Fibroblast of lung (primary cell): ENCODE results near the gene WDR7. TPM values are rescaled to one million over a fixed set of nuclear protein-coding genes. Genes with fewer than 3 reads are reported as not detected.

Source experiments
- DNase-seq, 2 donors: peaks; one replicate each; pipeline versions ENCODE4 v3.0.0 to v3.0.0-alpha.2; 2010; ENCODE audit warnings: low read depth in 2 of 2
- H2AFZ ChIP-seq: 2 replicates; pipeline ENCODE4 v1.5.1; 2012; ENCODE audit warnings: low read length, control low read depth, inconsistent platforms
- H3K27ac ChIP-seq: 2 replicates; pipeline ENCODE4 v1.5.1; 2011; ENCODE audit warnings: low read length, control low read depth; ENCODE audit not compliant: insufficient read depth
- H3K27me3 ChIP-seq: 2 replicates; pipeline ENCODE4 v1.5.1; 2011; ENCODE audit warnings: mild to moderate bottlenecking, low read length; ENCODE audit not compliant: control insufficient read depth, insufficient read depth
- H3K36me3 ChIP-seq: 2 replicates; pipeline ENCODE4 v1.5.1; 2011; ENCODE audit warnings: low read length; ENCODE audit not compliant: control insufficient read depth, insufficient read depth
- H3K4me1 ChIP-seq: 2 replicates; pipeline ENCODE4 v1.5.1; 2011; ENCODE audit warnings: low read length; ENCODE audit not compliant: control insufficient read depth, insufficient read depth; ENCODE audit errors: extremely low read depth
- H3K4me2 ChIP-seq: 2 replicates; pipeline ENCODE4 v1.5.1; 2011; ENCODE audit warnings: low read length, control low read depth; ENCODE audit not compliant: insufficient read depth; ENCODE audit errors: extremely low read depth
- H3K4me3 ChIP-seq, 4 experiments: fragments of 200-600 bp in 1 of 4; sonication (generic) in 1 of 4; replicated peaks in 1 of 4; 2 replicates each; pipeline ENCODE4 v1.5.1; 2011 to 2016; ENCODE audit warnings: low read length in 4 of 4, low read depth in 3 of 4, mild to moderate bottlenecking in 3 of 4, control low read depth in 2 of 4, inconsistent platforms in 1 of 4, mixed read lengths in 1 of 4; ENCODE audit not compliant: insufficient read depth in 1 of 4; ENCODE audit errors: control extremely low read depth in 1 of 4
- H3K79me2 ChIP-seq: 2 replicates; pipeline ENCODE4 v1.5.1; 2012; ENCODE audit warnings: mild to moderate bottlenecking, low read length, inconsistent platforms; ENCODE audit not compliant: control insufficient read depth, insufficient read depth
- H3K9ac ChIP-seq: 2 replicates; pipeline ENCODE4 v1.5.1; 2011; ENCODE audit warnings: mild to moderate bottlenecking, low read length, control low read depth; ENCODE audit not compliant: insufficient read depth
- H3K9me3 ChIP-seq: 2 replicates; pipeline ENCODE4 v1.5.1; 2012; ENCODE audit warnings: low read depth, low read length; ENCODE audit not compliant: control insufficient read depth, insufficient read depth
- H4K20me1 ChIP-seq: 2 replicates; pipeline ENCODE4 v1.5.1; 2011; ENCODE audit warnings: low read length; ENCODE audit not compliant: control insufficient read depth, insufficient read depth; ENCODE audit errors: extremely low read depth
- CTCF ChIP-seq, 2 donors: IDR thresholded peaks in 1 of 2; conservative IDR thresholded peaks in 1 of 2; 1 replicate in 1 of 2; 2 replicates in 1 of 2; pipeline ENCODE4 v1.5.1; 2011 to 2012; ENCODE audit warnings: low read length in 2 of 2, control low read depth in 1 of 2, inconsistent platforms in 1 of 2, low read depth in 1 of 2, mild to moderate bottlenecking in 1 of 2
- EZH2 ChIP-seq: IDR thresholded peaks from 2 replicates; pipeline ENCODE4 v1.5.1; 2012; ENCODE audit warnings: low read length, control low read depth, mild to moderate bottlenecking; ENCODE audit errors: missing control alignments
- polyA plus RNA-seq, 2 donors: library from polyadenylated mRNA; depleted of rRNA in 1 of 2; stranded (reverse) in 1 of 2; unstranded in 1 of 2; fragments of >200 nt; gene quantifications; 2 replicates each; pipeline ENCODE4 v1.2.1, GENCODE V29; 2011 to 2012; ENCODE audit warnings: missing spikeins in 1 of 2
- total RNA-seq: library from RNA; depleted of rRNA; stranded (reverse); fragments of >200 nt; gene quantifications from 2 replicates; pipeline ENCODE4 v1.2.1, GENCODE V29; 2014

The WDR7 gene
- total and polyA plus RNA-seq, 2 donors (not counting 1 experiment from before 2014, with no cell fraction given): 7.2 to 27.2 TPM

- Histone ChIP-seq H3K4me2 (no peak overlapping the region), H4K20me1 (no peaks in the 10 kb centered on the region), H3K4me1 (peaks cover 2% of the 10 kb centered on the region), H2AFZ (no peak overlapping the region), H3K4me3 (no peak overlapping the region), H3K27me3 (no peaks in the 10 kb centered on the region), H3K27ac (no peak overlapping the region), H3K79me2 (no peaks in the 10 kb centered on the region), H3K9me3 (no peaks in the 10 kb centered on the region), H3K9ac (no peak overlapping the region), H3K36me3 (no peaks in the 10 kb centered on the region)
- DNase-seq: no peak
- TF ChIP-seq CTCF (conservative IDR thresholded peaks at IDR 0.05 in 1 of 2, IDR thresholded peaks at IDR 0.05 in 1 of 2; ENCODE audit: low read depth in 1 of 2, low read length in 2 of 2): no peak
- TF ChIP-seq EZH2: no peak
Observed at GRCh38 chr18:56770097-56770496, 118.9 kb downstream of the WDR7 start.

GRCh38 chr18:56770873-56771272 is 119.7 kb downstream of the WDR7 start:
- Histone ChIP-seq H4K20me1 (no peaks in the 10 kb centered on the region), H3K79me2 (no peaks in the 10 kb centered on the region), H3K4me1 (peaks cover 2% of the 10 kb centered on the region), H3K4me3 (no peak overlapping the region), H3K36me3 (no peaks in the 10 kb centered on the region), H2AFZ (no peak overlapping the region), H3K27ac (no peak overlapping the region), H3K9me3 (no peaks in the 10 kb centered on the region), H3K4me2 (no peak overlapping the region), H3K27me3 (no peaks in the 10 kb centered on the region), H3K9ac (no peak overlapping the region)
- peak in 1 of 2 donors; percentile 31 for DNase-seq
- TF ChIP-seq EZH2 (no peak), CTCF (conservative IDR thresholded peaks at IDR 0.05 in 1 of 2, IDR thresholded peaks at IDR 0.05 in 1 of 2; ENCODE audit: low read depth in 1 of 2, low read length in 2 of 2) (no peak)

GRCh38 chr18:56775701-56776100 is 124.5 kb downstream of the WDR7 start:
- no peaks in the 10 kb centered on the region for H3K27me3 ChIP-seq
- H3K79me2 ChIP-seq: no peaks in the 10 kb centered on the region
- H3K36me3 ChIP-seq: no peaks in the 10 kb centered on the region
- no peak for DNase-seq
- H3K4me2 ChIP-seq: no peak overlapping the region
- peaks cover 2% of the 10 kb centered on the region for H3K4me1 ChIP-seq
- no peaks in the 10 kb centered on the region for H4K20me1 ChIP-seq
- no peak for TF ChIP-seq CTCF (conservative IDR thresholded peaks at IDR 0.05 in 1 of 2, IDR thresholded peaks at IDR 0.05 in 1 of 2; ENCODE audit: low read depth in 1 of 2, low read length in 2 of 2)
- H3K9ac ChIP-seq: no peak overlapping the region
- H2AFZ ChIP-seq: no peak overlapping the region
- no peak overlapping the region for H3K27ac ChIP-seq
- no peak overlapping the region for H3K4me3 ChIP-seq
- no peaks in the 10 kb centered on the region for H3K9me3 ChIP-seq
